Measurements from ENCODE around the gene LRRC4C. TPM values are rescaled to one million over a fixed set of nuclear protein-coding genes. Genes with fewer than 3 reads are reported as not detected.

LRRC4C gene
- total RNA-seq, 2 experiments from 2014 or later = not detected

DNA sequence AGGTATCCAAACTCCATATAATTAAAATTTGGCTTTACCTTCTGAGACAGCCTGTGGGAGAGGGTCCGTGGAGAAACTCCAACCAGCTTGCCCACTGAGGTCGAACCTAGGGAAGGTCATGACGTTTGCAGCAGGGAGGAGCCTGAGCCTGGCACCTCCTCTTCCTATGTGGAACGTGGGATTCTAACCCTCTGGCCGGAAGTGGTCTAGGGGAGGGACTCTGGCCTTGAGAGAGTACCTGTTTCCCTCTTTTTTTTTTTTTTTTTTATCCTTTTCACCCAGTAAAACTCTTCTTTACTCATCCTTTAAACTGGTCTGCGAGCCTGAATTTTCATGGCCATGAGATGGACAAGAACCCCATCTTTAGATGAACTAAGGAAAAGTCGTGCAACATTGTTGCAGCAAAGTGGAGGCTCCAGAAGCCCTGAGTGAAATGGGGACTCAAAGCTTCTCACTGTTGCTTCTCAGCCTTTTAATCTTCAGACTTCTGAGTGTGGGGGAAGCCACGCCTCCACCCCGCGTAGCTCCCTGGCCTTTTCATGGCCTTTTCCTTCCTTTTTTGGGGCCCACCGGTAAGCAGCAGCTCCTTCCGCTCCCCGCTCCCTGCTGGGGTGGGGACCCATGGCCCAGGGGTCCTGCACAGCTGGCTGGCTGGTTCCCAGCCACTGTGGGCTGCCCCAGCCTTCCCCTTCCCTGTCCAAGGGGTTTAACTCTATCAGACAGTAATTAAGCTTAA lies 1359.9 kb downstream of the LRRC4C start:
- Mint-ChIP-seq H3K36me3 (no peaks in the 10 kb centered on the region), H3K9me3 (peaks cover 2% of the 10 kb centered on the region), H3K4me1 (no peaks in the 10 kb centered on the region), H3K4me3 (no peak overlapping the region), H3K27me3 (no peaks in the 10 kb centered on the region), H3K27ac (no peak overlapping the region)
- no peak for DNase-seq
- ATAC-seq (ENCODE audit: low read depth) = no peak
- POLR2A ChIA-PET = no interaction called here

DNA sequence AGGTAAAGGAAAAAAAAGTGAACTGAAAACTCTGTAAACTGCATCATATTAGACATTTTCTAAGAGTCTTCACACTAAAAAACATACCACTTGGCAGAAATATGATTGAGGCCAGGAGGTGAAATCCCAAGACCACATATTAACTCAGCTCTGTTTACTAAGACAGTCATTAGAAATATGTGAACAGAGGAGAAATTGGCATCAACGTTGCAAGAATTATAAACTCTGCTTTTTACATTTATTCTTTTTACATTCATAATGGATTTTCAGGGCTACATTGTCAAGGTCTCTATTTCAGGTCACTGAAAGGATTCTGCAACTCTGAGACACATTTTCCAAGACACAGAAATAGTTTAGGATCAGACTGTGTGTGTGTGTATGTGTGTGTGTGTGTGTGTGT lies 1364.0 kb downstream of the LRRC4C start:
- DNase-seq (no peak), ATAC-seq (ENCODE audit: low read depth) (no peak)
- H3K9me3 Mint-ChIP-seq = peaks cover 2% of the 10 kb centered on the region
- no peaks in the 10 kb centered on the region for H3K27me3 Mint-ChIP-seq
- no peaks in the 10 kb centered on the region for H3K4me1 Mint-ChIP-seq
- H3K36me3 Mint-ChIP-seq = no peaks in the 10 kb centered on the region
- H3K4me3 Mint-ChIP-seq = no peak overlapping the region
- no peak overlapping the region for H3K27ac Mint-ChIP-seq
- POLR2A ChIA-PET = no interaction called here

- Mint-ChIP-seq H3K4me1 (no peaks in the 10 kb centered on the region), H3K9me3 (peaks cover 2% of the 10 kb centered on the region), H3K27ac (no peak overlapping the region), H3K4me3 (no peak overlapping the region), H3K27me3 (no peaks in the 10 kb centered on the region), H3K36me3 (no peaks in the 10 kb centered on the region)
- DNase-seq = no peak
- ATAC-seq (ENCODE audit: low read depth) = no peak
- POLR2A ChIA-PET = no interaction called here
Measured at GRCh38 chr11:40094954-40095353, 1364.5 kb downstream of the LRRC4C start.

DNA sequence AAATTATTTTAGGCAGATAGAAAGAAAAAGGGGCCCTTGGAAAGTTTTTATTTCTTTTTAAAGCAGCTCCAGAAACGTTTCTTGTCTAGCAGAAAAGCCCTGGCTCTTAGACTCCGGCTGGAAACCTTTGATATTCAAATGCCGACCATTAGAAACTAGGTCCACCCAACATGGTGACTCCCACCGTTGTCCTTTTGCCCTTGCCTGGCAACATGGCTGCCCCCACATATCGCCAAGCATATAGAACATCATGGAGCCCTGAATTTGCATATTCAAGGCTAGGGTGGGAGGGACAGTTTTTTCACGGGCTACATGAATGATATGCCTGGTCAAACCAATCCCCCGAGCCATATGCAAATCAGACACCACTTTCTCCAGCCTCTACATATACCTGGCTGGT lies 1379.0 kb downstream of the LRRC4C start:
- no peak overlapping the region for H3K27ac Mint-ChIP-seq
- no peak for DNase-seq
- no peaks in the 10 kb centered on the region for H3K4me1 Mint-ChIP-seq
- peaks cover 12% of the 10 kb centered on the region for H3K9me3 Mint-ChIP-seq
- H3K36me3 Mint-ChIP-seq = no peaks in the 10 kb centered on the region
- H3K27me3 Mint-ChIP-seq = no peaks in the 10 kb centered on the region
- ATAC-seq (ENCODE audit: low read depth) = no peak
- no peak overlapping the region for H3K4me3 Mint-ChIP-seq
- POLR2A ChIA-PET = no interaction called here

Data from activated naive CD8-positive, alpha-beta T cell treated with anti-CD3 and anti-CD28 coated beads, Interleukin-2, amount 10 ng/mL, durations not matched to agents 7 days and 5 days (primary cell).